GM11168 (cell line): ENCODE measurements around the gene TIMM17A.
"Not testable (repeated sequence)": the region's sequence is repeated elsewhere in the genome, so short reads cannot be mapped to it uniquely, and the experiment has no call there.

Experiments
- in situ Hi-C: fragments of 300-500 bp; cut with MboI; formaldehyde crosslinking; loops from one replicate; pipeline ENCODE4 v1.12.0; 2022; ENCODE audit warnings: low sequenced_read_pairs; ENCODE audit not compliant: unreplicated experiment

Gene TIMM17A

DNA sequence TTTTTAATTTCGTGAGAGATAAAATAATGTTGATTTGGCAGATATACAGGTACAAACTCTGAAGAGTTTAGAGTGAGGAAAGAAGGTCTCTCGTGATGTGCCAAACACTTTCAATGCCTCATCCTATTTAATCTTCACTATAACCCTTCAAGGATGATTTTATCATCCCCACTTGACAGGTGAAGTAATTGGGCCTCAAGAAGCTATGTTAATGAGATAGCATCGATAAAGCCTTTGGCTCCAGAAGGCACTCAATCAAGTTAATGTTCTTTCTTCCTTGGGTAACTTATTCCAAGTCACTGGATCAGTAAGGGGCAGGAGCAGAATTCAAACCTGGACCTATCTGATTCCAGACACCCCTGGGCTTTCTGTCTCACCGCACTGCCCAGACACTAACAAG, 16.2 kb upstream of the TIMM17A start:
- in situ Hi-C loops: no loop called here

DNA sequence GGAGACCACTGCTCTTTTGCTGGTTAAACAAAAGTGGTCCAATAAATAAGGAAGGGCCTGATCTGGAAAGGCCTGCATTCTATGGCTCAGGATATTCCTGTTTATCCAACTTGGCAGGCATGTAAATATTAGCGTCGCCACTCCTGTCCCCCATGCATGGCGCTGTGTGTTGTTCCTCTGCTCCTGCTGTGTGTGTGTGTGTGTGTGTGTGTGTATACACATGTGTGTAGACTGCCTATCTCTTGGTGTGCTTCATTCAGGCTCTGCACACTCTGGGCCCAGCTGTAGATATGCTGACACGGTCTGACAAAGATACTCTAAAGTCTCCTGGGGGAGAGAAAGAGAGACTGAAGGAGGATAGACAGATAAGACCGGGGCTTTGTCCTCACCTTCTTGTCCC, 15.7 kb upstream of the TIMM17A start:
- in situ Hi-C loops: no loop called here

DNA sequence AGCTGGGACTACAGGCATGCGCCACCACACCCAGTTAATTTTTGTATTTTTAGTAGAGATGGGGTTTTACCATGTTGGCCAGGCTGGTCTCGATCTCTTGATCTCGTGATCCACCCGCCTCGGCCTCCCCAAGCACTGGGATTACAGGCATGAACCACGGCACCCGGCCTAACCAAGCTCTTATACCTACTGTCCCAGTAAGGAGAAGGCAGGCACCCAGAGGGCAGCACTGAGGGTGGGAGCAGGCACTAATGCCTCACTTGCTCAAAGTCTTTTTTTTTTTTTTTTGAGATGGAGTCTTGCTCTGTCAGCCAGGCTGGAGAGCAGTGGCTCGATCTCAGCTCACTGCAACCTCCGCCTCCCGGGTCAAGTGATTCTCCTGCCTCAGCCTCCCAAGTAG, 15.0 kb upstream of the TIMM17A start:
- in situ Hi-C loops: not testable (repeated sequence)

DNA sequence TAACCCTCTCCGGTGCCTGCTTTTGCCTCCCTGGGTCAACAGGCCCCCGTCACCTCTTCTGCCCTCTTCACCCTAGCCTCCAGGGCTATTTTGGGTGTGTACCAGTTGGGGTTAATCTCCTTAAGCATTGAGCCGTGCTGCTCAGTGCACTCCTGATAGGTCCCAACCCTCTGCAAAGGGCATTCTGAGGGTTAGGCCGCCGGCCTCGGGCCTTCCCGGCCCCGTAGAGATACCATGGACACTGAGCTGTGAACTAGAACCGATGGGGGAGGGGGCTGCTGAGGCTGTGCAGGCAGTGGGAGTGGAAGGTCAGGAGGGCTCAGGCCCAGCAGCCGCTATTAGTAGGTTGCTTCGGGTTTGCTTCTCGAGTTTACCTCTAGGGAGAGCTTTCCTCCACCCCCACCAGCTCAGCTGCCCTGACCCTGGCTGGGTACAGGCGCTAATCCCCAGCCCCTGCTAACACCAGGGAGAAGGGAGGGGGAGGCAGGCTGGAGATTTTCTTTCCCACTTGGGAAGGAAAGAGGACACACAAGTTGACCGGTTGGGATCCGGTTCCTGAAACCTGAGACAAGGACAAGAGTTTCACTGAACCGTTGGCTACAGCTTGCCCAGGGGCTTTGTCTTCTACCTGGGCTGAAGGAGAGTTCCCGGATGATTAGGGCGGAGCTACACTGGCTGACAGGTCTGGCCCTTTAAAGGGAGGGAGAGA, 13.7 kb upstream of the TIMM17A start:
- in situ Hi-C loops: no loop called here

DNA sequence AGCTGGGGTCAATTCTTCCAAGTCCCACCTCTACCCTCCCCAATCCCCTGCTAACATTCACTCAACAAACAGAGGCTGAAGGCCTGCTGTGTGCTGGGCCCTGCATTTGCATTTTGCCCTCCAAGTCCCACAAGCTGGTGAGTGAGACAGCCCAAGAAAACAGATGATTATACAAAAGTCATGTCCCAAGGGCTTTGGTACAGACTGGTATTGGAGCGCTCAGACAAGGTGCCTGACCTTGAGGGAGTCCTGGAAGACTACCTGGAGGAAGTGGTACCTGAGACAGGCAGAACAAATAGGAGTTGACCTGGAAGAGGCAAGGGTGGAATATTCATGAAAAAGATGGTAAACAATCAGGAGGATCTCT, 13.2 kb upstream of the TIMM17A start:
- in situ Hi-C loops: no loop called here

DNA sequence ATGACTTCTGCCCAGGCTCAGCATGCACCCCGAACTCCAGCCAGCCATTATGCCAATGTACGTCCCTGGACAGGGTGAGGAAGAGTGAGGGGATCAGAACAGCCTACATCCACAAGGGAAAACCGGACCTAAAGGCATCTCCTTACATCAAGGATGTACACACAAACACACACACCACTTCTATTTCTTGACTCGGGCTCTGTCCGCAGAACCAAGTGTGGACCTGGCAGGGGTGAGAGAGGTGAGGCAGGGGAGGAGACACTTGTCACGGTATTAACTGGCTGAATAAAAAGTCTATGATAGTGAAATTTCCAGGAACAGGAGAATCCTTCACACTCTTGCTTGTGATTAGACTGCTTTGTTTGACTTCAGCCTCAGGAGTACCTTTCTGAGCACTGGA, 11.3 kb upstream of the TIMM17A start:
- in situ Hi-C loops: no loop called here

DNA sequence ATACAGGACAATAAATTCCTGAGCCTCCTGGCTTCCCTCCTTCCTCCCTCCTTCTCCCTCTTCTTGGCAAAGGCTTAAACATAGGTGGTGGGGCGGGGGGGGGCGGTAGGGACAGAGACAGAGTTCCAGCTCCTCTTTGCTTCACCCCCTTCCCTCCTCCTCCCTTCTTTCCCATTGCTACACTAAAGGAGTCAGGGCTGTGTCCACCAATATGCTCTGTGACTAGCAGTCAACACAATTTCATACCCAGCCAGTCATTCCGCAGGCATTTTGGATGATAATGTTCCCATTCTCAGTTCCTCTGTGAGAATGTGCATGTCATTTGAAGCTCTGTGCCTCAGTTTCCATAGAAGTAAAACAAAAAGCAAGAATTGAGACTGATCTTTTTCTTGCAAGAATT, 10.7 kb upstream of the TIMM17A start:
- in situ Hi-C loops: no loop called here

DNA sequence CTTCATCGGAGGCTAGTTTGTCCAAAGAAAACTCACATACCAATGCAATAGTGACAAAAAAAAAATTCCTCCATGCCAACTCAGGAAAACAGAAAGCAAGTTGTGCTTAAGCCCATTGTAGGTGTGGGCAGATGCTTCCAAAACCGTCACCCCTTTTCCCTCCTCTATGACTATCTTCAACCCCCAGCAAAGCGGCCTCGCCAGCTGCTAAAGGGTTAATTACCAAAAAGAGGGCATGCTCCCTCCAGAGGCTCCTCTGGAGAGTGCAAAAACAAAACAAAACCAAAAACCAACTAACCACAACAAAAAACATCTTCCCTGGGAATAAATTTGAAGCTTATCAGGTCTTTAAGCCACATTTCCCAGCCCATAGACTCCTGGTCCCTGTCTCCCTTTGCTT, 10.1 kb upstream of the TIMM17A start:
- in situ Hi-C loops: no loop called here

DNA sequence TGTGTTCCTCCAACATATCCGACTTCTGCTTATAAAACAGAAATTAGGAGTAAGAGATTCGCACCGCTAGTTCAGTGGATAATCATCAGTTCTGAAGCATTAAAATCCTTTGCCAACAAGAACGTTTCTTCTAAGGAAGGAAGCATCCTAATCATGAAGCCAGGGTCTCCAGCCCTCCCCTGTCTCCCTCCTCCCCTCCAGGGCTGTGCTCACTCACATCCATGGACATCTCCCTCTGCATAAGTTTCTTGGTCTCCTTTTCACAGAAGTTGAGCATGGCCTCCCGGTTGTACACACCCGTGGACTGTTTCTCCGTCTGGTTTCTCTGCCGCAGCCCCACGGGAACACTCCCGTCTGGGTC, 9.5 kb upstream of the TIMM17A start:
- in situ Hi-C loops: no loop called here

DNA sequence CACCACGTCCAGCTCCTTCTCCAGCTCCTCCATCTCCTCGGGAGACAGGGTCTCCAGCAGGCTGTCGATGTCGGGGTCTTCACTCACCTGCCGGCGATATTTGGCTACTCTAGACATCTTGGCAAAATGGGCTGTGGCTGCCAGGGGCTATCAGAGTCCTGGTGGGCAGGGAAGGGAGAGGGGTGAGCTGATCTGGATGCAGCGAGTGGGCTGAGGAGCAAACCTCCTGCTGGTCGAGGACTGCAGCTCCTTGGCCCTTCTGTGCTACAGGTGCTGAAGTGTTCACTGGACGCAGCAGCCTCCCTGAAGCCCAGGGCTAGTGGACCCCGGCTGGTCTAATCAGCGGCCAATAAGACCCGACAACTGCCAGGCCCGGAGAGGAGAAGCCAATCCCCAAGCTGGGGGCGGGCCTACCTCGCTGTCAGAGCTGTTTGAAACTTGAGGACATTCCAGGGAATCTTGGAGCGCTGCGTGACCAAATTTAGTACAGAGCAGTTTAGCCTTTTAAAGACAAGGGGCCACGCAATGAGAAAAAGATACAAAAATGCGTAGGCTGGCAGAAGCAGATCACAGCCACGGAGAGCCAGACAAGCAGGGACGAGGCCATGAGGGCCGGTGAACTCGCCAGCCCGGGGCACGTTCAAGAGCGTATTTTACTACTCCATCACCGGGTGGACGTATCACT, 8.9 kb upstream of the TIMM17A start, which contains the start of gene LMOD1:
Gene LMOD1, minus strand, starts transcription at position 325 of the 685 bp plus-strand sequence. Its CDS starts 208 bp downstream, at position 117.
- in situ Hi-C loops: no loop called here

DNA sequence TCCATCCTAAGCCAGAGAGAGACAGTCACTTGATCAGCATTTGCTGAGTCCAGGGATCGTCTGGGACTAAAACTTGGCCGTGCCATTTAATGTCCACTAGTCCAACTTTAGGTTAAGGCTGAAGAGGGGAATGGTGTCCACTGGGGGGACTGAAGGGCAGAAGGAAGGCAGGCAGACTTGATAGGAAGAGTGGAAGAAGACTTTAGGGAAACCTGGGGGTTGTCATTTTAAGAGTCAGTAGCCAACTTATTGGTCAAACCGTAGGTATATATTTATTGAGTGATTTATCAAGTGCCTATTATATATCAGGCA, 7.7 kb upstream of the TIMM17A start:
- in situ Hi-C loops: no loop called here

DNA sequence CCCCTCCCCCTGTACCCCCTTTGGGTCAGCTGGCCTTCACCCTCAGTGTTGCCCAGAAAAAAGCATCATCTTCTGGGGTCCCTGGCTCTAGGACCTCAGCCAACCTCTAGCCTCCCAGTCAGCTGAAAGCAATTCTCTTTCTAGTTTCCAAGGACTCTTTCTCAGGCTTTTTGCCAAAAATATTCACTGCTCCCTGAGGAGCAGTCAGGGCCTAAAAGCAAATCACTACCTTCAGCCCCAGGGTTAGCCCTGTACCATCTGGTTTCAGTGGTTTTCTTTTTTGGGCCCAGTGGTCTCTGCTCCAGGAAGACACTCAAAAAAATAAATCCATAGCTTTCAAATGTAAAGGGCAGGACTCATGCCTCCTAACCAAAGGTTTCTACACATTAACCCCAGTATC, 5.8 kb upstream of the TIMM17A start:
- in situ Hi-C loops: no loop called here

DNA sequence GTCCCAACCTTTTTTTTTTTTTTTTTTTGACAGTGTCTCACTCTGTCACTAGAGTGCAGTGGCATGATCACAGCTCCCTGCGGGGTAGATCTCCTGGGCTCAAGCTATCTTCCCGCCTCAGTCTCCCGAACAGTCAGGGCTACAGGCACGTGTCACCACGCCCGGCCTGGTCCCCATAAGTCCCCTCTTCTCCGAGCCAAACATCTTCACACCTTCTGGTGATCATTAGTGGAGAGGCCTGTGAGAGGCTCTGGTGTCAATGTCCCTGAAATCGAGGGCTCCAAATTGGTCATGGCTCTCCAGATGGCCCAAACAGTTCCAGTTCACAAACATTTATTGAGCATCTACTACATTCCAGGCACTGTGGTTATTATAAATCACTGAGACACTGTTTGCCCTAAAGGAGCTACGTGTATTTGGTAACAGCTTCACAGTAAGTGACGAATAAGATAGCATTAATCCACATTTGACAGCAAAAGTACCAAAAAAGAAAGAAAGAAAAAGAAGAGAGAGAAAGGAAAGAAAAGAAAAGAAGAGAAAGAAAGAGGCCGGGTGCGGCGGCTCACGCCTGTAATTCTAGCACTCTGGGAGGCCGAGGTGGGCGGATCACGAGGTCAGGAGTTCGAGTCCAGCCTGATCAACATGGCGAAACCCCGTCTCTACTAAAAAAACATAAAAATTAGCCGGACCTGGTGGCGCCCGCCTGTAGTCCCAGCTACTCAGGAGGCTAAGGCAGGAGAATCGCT, 867 bp upstream of the TIMM17A start:
- in situ Hi-C loops: no loop called here

DNA sequence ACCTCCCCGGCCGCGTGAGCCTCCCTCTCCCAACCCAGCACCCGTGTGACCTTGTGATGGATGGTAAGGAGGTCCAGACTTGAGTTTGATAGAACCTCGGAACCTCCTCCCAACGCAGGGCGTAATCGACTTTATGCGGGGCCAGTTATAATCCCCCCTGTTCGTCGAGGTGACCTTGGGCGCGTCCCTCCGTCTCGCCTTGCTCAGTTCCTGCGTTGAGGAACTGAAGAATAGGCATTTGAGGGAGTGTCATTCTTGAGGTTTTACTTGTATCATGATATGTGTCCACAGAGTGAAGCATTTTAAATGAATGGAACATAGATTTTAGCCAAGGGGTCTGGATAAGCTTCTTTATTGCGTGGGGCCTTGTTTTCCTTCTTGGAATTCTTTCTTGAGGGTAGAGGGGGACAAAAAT, 433 bp downstream of the TIMM17A start:
- in situ Hi-C loops: no loop called here

DNA sequence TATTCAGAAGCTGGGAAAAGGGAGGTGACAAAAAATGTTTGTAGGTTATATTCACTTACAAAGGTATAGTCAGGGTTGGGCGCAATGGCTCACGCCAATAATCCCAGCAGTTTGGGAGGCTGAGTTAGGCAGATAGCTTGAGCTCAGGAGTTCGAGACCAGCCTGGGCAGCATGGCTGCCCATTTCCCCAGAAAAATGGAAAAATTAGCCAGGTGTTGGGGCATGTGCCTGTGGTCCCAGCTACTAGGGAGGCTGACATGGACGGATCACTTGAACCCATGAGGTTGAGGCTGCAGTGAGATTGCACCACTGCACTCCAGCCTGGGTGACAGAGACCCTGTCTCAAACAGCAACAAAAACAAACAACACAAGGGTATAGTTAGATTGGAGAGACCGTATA, 3.0 kb downstream of the TIMM17A start:
- in situ Hi-C loops: no loop called here

DNA sequence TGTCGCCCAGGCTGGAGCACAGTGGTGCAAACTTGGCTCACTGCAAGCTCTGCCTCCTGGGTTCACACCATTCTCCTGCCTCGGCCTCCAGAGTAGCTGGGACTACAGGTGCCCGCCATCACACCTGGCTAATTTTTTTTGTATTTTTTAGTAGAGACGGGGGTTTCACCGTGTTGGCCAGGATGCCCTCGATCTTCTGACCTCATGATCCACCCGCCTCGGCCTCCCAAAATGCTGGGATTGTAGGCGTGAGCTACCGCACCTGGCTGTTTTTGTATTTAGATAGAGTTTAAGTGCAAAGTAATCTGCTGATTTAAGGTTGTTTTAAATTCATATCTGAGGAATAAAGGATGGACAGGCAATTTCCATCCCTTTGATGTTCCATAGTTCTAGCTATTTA, 7.1 kb downstream of the TIMM17A start:
- in situ Hi-C loops: not testable (repeated sequence)

DNA sequence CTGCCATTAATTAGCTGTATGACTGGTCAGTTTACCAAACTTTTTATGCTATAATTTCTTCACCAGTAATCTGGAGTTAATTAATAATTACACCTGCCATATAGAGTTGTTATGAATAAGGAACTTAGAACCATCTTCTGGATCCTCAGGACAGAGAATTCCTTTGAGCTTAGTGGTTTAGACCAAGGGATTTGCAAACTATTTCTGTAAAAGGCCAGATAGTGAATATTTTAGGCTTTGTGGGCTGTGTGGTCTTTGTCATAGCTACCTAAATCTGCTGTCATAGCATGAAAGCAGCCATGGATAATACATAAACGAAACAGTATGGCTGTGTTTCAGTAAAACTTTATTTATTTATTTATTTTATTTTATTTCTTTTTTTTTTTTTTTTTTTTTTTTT, 9.0 kb downstream of the TIMM17A start:
- in situ Hi-C loops: no loop called here

DNA sequence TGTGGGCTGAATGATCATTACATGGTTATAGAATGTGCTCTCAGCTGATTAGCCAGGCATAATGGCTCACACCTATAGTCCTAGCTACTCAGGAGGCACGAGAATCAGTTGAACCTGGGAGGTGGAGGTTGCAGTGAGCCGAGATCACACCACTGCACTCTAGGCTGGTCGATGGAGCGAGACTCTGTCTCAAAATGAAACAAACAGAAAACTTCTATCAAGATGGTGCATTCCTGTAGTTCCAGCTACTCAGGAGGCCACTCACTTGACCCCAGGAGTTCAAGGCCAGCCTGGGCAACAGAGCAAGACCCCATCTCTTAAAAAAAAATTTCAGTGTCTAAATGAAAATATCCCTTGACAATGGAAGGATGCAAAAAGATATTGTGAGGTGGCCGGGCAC, 10.9 kb downstream of the TIMM17A start:
- in situ Hi-C loops: no loop called here

DNA sequence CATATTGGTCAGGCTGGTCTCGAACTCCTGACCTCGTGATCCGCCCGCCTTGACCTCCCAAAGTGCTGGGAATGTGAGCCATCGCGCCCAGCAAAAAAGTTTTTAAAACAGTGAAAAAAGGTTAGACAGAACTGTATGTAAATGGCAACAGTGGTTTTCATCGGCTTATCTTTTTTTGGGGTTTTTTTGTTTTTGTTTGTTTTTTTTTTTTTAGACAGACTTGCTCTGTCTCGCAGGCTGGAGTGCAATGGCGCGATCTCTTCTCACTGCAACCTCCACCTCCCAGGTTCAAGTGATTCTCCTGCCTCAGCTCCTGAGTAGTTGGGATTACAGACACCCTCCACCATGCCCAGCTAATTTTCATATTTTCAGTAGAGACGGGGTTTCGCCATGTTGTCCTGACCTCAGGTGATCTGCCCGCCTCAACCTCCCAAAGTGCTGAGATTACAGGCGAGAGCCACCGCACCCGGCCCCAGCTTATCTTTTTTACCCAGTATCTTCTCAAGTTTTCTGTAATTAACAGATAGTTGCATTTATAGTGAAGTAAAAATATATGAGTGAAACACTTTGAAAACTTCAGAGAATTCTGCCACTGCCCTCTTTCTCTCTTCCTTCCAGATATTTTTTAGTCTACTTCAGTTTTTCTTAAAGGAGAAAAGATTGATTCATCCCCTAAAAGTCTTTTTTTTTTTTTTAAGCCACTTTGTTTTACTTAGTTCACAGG, 13.1 kb downstream of the TIMM17A start:
- in situ Hi-C loops: no loop called here

DNA sequence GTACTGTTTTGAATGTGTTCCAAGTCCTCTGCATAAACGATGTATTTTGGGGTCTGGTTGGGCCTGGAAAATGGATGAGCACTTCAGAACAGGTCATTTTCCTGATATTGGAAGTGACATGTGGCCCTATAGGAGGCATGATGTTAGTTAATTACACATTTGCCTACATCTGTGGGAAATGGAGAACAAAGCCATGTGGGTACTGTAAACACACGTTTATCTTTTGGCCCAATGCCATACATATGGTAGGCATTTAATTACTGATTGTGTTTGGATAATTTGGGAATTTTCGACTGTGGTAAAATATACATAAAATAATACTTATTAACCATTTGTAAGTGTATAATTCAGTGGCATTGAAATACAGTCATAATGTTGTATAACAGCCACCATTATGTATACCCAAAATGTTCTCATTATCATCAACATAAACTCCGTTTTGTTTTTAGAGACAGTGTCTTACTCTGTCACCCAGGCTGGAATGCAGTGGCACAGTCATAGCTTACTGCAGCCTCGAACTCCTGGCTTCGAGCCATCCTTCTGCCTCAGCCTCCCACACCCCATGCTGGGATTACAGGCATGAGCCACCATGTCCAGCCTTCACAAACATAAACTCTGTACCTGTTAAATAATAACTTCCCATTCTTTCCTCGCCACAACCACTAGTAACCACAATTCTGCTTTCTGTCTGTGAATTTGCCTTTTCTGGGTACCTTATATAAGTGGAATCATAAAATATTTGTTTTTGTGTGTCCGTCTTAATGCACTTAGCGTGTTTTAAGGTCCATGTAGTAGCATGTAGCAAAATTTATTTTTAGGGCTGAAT, 15.2 kb downstream of the TIMM17A start:
- in situ Hi-C loops: no loop called here
